D721Med (cell line): Measurements from ENCODE around the gene RBBP6.
"Not testable (repeated sequence)": the region's sequence is repeated elsewhere in the genome, so short reads cannot be mapped to it uniquely, and the experiment has no call there.

ENCODE experiments used
- DNase-seq: peaks from one replicate; pipeline ENCODE4 v3.0.0; 2011; ENCODE audit warnings: low spot score; ENCODE audit not compliant: insufficient read length
- FAIRE-seq: peaks from 2 replicates; lab custom pipeline; 2011; peaks lifted over from hg19 to GRCh38; lab: Jason Lieb, UNC
- TF ChIP-seq, protein P1 (sequence below): IDR thresholded peaks from 2 replicates; pipeline ENCODE4 v1.5.1; 2012; ENCODE audit warnings: mild to moderate bottlenecking, control low read depth; ENCODE audit not compliant: insufficient read depth; ENCODE audit errors: missing control alignments

RBBP6 gene

DNA sequence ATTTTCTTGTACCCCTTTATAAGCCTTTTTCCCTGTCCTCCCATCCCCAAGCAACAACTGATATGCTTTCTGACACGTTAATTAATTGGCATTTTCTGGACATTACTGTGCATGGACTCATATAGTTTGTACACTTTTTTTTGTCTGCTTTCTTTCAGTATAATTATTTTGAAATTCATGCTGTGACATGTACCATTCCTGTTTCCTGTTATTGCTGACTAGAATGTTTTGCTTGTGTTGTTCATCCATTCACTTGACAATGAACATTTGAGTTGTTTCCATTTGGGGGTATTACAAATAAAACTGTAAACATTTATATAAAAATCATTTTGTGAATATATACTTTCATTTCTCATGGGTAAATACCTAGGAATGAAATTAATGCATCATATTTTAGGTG lies 50.6 kb downstream of the RBBP6 start:
- DNase-seq = no peak
- no peak for FAIRE-seq
- TF ChIP-seq, protein P1, sequence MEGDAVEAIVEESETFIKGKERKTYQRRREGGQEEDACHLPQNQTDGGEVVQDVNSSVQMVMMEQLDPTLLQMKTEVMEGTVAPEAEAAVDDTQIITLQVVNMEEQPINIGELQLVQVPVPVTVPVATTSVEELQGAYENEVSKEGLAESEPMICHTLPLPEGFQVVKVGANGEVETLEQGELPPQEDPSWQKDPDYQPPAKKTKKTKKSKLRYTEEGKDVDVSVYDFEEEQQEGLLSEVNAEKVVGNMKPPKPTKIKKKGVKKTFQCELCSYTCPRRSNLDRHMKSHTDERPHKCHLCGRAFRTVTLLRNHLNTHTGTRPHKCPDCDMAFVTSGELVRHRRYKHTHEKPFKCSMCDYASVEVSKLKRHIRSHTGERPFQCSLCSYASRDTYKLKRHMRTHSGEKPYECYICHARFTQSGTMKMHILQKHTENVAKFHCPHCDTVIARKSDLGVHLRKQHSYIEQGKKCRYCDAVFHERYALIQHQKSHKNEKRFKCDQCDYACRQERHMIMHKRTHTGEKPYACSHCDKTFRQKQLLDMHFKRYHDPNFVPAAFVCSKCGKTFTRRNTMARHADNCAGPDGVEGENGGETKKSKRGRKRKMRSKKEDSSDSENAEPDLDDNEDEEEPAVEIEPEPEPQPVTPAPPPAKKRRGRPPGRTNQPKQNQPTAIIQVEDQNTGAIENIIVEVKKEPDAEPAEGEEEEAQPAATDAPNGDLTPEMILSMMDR = no peak

DNA sequence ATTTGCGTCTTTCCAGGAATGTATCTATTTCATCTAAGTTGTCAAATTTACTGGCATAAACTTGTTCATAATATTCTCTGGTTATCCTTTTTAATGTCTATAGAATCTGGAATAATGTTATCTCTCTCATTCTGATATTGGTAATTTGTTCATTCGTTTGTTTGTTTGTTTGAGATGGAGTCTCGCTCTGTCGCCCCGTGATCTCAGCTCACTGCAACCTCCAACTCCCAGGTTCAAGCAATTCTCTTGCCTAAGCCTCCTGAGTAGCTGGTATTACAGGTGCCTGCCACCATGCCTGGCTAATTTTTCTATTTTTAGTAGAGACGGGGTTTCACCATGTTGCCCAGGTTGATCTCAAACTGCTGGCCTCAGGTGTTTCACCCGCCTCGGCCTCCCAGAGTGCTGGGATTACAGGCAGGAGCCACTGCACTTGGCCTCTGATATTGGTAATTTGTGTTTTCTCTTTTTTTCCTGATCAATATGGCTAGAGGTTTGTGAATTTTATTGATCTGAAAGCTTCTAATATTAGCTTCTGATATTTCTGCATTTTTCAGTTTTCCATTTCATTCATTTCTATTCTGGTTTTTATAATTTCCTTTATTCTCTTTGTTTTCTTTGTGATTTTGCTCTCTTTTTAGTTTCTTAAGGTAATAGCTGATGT lies 59.5 kb downstream of the RBBP6 start:
- TF ChIP-seq, protein P1 = no peak
- FAIRE-seq (no peak), DNase-seq (no peak)

DNA sequence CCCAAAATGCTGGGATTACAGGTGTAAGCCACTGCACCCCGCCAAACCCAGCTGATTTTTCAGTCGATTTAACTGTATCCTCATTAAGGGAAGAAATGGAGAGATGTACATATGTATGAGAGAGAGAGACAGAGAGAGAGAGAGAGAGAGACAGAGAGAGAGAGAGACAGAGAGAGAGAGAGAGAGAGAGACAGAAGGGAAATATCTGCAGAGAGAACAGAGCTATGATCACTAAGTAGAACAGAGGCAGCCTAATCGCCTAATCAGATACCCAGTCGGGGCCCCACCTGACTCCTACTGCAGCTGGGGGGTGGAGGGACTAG lies 70.0 kb downstream of the RBBP6 start:
- DNase-seq (peak; percentile 45), FAIRE-seq (no peak)
- TF ChIP-seq, protein P1 = no peak

DNA sequence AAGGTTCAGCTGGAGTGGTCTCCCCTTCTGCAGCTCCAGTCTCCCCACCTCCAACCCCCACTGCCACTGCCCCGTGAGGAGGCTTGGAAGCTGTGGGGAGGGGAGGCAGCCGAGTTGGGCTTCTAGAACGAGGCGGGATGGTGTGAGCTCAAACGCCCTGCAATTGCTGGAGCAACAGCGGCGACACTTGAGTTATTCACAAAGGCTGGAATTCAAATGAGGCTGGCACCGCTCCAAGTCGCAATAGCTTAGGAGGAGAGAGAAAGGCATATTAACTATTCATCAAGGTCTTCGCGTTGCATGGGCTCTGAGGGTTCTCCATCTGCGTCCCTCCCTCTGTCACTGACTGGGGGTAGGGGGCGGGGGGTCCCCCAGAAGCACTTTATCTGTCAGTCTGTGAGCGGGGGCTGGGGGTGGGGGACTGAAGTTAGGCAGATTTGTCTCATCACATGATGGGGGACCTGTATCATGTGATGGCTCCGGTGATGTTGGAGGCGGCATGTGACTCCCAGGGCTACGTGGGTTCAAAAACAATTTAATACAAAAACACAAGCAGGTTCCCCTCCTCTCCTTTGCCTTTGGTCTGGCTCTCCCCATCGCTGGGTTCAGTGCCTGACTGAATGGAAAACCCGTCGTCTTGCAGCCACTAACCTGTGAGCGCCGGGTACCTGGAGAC lies 70.5 kb downstream of the RBBP6 start:
- FAIRE-seq (no peak), DNase-seq (peak; percentile 22)
- TF ChIP-seq, protein P1 = no peak

DNA sequence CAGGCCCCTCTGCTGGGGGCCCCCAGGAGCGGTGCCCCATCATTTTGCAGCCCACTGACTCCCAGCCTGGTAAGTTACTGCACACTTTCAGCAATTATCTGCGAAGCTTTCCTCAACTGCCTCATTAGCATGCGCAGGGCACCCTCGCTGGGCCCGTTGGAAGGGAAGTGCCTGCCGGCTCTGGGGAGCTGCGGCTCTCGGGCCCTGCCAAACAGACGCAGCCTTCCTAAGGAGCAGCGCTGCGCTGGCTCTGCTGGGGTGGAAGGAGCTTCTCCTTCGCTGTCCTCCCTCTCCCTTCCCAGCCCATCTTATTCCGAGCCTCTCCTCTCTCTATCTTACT lies 71.0 kb downstream of the RBBP6 start:
- TF ChIP-seq, protein P1 = no peak
- no peak for FAIRE-seq
- no peak for DNase-seq

DNA sequence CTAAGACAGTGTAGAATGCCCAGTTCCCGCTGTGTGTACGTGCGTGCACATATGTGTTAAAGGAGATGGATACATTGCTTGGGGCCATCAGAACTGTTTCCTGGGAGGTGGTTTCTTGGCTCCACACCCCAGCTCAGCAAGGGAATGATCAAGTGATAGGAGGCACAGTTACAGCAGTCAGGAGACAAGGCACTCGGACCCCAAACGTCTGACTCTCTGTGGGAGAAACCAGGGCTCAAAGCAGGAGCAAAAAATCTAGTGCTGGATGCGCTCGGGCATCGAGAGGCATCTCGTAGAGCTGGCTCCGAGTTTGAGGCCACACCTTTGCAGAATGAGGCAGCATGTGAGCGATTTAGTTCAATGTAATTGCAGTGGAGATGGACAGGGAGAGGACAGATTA lies 71.9 kb downstream of the RBBP6 start:
- FAIRE-seq (no peak), DNase-seq (no peak)
- TF ChIP-seq, protein P1 = no peak

DNA sequence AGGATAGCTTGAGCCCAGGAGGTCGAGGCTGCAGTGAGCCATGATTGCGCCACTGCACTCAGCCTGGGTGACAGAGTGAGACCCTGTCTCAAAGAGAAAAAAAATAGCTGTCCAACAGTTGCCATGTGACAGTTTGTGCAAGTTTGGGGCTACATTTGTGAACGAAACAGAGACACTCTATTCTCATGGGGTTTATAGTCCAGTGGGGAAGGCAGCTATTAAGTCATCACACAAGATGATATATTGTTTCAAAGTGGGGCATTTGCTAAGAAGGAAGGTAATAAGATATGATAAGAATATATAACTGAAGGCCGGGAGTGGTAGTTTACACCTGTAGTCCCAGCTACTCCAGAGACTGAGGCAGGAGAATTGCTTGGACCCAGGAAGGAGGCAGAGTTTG lies 73.3 kb downstream of the RBBP6 start:
- TF ChIP-seq, protein P1 = no peak
- DNase-seq = no peak
- no peak for FAIRE-seq

DNA sequence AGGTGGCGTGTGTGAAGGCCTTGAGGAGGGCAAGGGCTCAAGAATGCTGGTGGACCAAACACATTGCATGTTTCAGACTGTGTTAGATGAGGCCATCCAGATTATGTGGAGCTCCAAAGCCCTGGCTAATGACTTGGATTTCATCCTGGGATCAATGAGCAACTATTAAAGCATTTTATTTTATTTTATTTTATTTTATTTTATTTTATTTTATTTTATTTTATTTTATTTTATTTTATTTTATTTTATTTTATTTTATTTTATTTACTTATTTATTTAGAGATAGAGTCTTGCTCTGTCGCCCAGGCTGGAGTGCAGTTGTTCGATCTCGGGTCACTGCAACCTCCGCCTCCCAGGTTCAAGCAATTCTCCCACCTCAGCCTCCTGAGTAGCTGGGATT lies 73.9 kb downstream of the RBBP6 start:
- DNase-seq, FAIRE-seq: not testable (repeated sequence)
